ENCODE results near the gene DUSP5.
"Not testable (repeated sequence)": the region's sequence is repeated elsewhere in the genome, so short reads cannot be mapped to it uniquely, and the experiment has no call there.

Gene DUSP5

DNA sequence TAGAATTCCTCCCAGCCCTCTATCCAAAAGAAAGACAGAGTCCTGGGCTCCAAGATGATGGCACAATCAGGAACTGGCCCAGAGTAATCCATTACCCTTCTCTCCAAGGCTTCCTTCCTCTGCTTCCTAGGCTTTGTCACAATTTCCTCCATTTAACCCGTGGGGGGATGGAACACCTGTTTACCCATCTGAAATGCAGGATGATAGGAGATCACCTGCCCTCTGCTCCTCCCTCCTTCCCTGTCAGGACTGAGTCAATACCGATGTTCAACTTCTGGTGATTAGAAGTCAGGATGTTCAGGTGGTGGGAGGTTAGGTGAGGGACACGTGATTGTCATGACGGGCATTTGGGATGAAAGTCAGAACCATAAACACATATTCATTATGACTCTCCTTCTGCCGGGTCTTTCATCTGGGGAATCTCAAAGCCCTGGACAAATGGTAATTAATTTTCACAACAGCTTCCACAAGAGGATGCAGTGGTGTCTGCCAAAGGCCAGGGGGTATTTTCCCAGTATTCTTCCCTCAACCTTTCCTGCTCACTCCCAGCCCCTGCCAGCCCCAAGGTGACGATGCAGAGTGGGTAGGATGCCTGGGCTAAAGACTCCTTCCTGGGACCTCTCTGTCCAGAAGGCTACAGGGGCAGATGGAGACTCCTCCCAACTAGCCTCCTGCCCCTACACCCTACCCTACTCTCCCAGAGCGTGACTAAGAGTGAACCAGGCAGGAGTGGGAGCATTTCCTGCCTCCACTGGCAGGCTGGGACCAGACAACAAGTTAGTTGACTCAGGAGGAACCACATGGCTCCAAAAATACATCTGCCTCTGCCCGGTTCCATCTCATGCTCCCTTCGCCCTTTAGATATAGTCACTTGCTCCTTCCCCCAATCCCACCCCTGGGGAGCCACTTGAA lies 27.9 kb downstream of the DUSP5 start:
- H3K18ac ChIP-seq (ENCODE audit: low read length): no peak overlapping the region
- H3K4me3 ChIP-seq (ENCODE audit: low read length): no peak overlapping the region
- H3K79me1 ChIP-seq (ENCODE audit: low read length): no peaks in the 10 kb centered on the region
- H3K56ac ChIP-seq (ENCODE audit: low read length): no peak overlapping the region
- no peak overlapping the region for H3K4me2 ChIP-seq (ENCODE audit: low read length)
- H3K4ac ChIP-seq (ENCODE audit: low read depth, low read length): no peak overlapping the region
- H3K23ac ChIP-seq (ENCODE audit: low read length): no peak overlapping the region
- no peak overlapping the region for H4K5ac ChIP-seq (ENCODE audit: low read length)
- no CpG with 5 or more reads among the region's 9 CpGs for WGBS (ENCODE audit: extremely low coverage, insufficient coverage, low lambda C conversion rate)
- H4K8ac ChIP-seq (ENCODE audit: low read depth, low read length): no peak overlapping the region
- H3K27me3 ChIP-seq (ENCODE audit: insufficient read depth, low read length, poor library complexity): no peaks in the 10 kb centered on the region
- no peak overlapping the region for H2AK5ac ChIP-seq (ENCODE audit: low read length)
- H3K27ac ChIP-seq (ENCODE audit: low read depth, low read length): no peak overlapping the region
- H3K36me3 ChIP-seq (ENCODE audit: control insufficient read depth, insufficient read depth, low read length): no peaks in the 10 kb centered on the region
- no peaks in the 10 kb centered on the region for H3K79me2 ChIP-seq (ENCODE audit: control insufficient read depth, insufficient read depth, low read length)
- peaks cover 12% of the 10 kb centered on the region for H3K4me1 ChIP-seq (ENCODE audit: control insufficient read depth, low read depth, low read length)
- DNase-seq: no peak
- no peak overlapping the region for H2BK5ac ChIP-seq (ENCODE audit: low read length)
- H2BK15ac ChIP-seq (replicated peaks; ENCODE audit: low read depth): no peak overlapping the region
- H2BK120ac ChIP-seq (ENCODE audit: low read depth, low read length): no peak overlapping the region
- no peak overlapping the region for H3K9ac ChIP-seq (ENCODE audit: low read length)

DNA sequence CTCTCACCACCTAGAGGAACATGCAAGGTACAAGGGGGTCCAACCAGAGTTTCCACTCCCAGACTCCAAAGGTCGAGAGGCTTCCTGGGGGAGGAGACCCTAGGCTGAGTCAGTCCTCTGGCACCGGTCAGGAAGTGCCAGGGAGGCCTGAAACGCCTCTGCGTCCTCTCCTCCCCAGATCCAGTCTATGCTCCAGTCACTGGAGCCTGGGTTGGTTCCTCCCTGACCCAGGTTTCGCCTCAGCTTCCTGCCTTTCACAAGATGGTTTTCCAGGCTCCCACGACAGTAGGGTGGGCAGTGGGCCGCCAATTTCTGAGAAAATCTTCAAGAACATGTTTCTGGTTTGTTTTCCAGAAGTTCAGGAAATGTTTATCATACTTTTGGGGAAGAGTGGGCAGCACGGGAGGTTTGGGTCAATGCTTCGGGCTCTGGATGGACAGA lies 30.0 kb downstream of the DUSP5 start:
- no peak overlapping the region for H2BK5ac ChIP-seq (ENCODE audit: low read length)
- H3K18ac ChIP-seq (ENCODE audit: low read length): peak overlapping the region; percentile 7
- WGBS (ENCODE audit: extremely low coverage, insufficient coverage, low lambda C conversion rate): no CpG with 5 or more reads among the region's 9 CpGs
- no peaks in the 10 kb centered on the region for H3K79me1 ChIP-seq (ENCODE audit: low read length)
- no peak overlapping the region for H2BK15ac ChIP-seq (replicated peaks; ENCODE audit: low read depth)
- H2AK5ac ChIP-seq (ENCODE audit: low read length): no peak overlapping the region
- no peak overlapping the region for H4K5ac ChIP-seq (ENCODE audit: low read length)
- no peaks in the 10 kb centered on the region for H3K36me3 ChIP-seq (ENCODE audit: control insufficient read depth, insufficient read depth, low read length)
- H3K4ac ChIP-seq (ENCODE audit: low read depth, low read length): peak overlapping the region; percentile 85
- H3K23ac ChIP-seq (ENCODE audit: low read length): no peak overlapping the region
- H3K27ac ChIP-seq (ENCODE audit: low read depth, low read length): no peak overlapping the region
- H2BK120ac ChIP-seq (ENCODE audit: low read depth, low read length): peak overlapping the region; percentile 3
- H3K4me1 ChIP-seq (ENCODE audit: control insufficient read depth, low read depth, low read length): peaks cover 14% of the 10 kb centered on the region
- H3K27me3 ChIP-seq (ENCODE audit: insufficient read depth, low read length, poor library complexity): no peaks in the 10 kb centered on the region
- no peak for DNase-seq
- no peak overlapping the region for H3K4me3 ChIP-seq (ENCODE audit: low read length)
- H3K9ac ChIP-seq (ENCODE audit: low read length): no peak overlapping the region
- no peak overlapping the region for H4K8ac ChIP-seq (ENCODE audit: low read depth, low read length)
- no peak overlapping the region for H3K56ac ChIP-seq (ENCODE audit: low read length)
- no peak overlapping the region for H3K4me2 ChIP-seq (ENCODE audit: low read length)
- H3K79me2 ChIP-seq (ENCODE audit: control insufficient read depth, insufficient read depth, low read length): no peaks in the 10 kb centered on the region

DNA sequence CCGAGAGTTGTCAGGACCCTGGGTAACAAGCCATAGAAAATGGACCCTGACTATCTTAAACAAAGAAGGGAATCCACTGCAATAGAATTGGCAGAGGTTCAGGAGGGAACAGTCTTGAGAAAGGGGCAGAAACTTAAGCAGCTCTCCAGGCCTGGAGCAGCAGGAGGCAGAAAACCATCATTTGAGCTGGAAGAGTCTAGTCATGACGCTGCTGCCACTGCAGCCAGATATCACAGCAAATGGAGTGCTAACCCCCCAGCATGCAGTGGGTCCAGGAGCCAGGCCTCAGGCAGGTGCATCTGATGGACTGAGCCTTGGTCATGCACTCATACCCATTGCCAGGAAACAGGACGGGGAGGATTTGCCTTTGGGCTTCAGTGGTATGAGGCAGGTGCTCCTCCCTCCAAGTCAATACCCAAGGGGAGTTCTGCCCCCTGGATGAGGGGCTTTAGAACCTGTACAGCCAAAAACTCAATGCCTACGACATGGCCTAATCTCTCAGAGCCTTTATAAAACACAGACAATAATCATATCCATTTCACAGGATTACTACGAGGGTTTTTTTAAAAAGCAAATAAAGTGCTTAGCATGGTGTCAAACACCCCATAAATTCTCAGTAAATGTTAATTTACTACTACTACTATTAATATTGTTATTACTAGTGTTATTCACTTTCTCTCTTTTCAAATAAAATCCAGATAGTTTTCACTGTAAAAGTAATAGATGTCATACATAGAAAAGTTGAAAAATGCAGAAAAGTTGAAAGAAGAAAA lies 30.7 kb downstream of the DUSP5 start:
- H4K5ac ChIP-seq (ENCODE audit: low read length): no peak overlapping the region
- peak overlapping the region; percentile 22 for H3K56ac ChIP-seq (ENCODE audit: low read length)
- H3K9ac ChIP-seq (ENCODE audit: low read length): no peak overlapping the region
- H3K4me1 ChIP-seq (ENCODE audit: control insufficient read depth, low read depth, low read length): peaks cover 16% of the 10 kb centered on the region
- H3K23ac ChIP-seq (ENCODE audit: low read length): no peak overlapping the region
- WGBS (ENCODE audit: extremely low coverage, insufficient coverage, low lambda C conversion rate): no CpG with 5 or more reads among the region's 5 CpGs
- H2BK15ac ChIP-seq (replicated peaks; ENCODE audit: low read depth): peak overlapping the region; percentile 5
- peak overlapping the region; percentile 33 for H3K18ac ChIP-seq (ENCODE audit: low read length)
- H3K79me1 ChIP-seq (ENCODE audit: low read length): no peaks in the 10 kb centered on the region
- no peaks in the 10 kb centered on the region for H3K36me3 ChIP-seq (ENCODE audit: control insufficient read depth, insufficient read depth, low read length)
- no peak overlapping the region for H2BK5ac ChIP-seq (ENCODE audit: low read length)
- no peak overlapping the region for H4K8ac ChIP-seq (ENCODE audit: low read depth, low read length)
- no peaks in the 10 kb centered on the region for H3K79me2 ChIP-seq (ENCODE audit: control insufficient read depth, insufficient read depth, low read length)
- H3K4me2 ChIP-seq (ENCODE audit: low read length): no peak overlapping the region
- peak overlapping the region; percentile 3 for H2BK120ac ChIP-seq (ENCODE audit: low read depth, low read length)
- H3K27ac ChIP-seq (ENCODE audit: low read depth, low read length): no peak overlapping the region
- H2AK5ac ChIP-seq (ENCODE audit: low read length): peak overlapping the region; percentile 76
- peak overlapping the region; percentile 85 for H3K4ac ChIP-seq (ENCODE audit: low read depth, low read length)
- DNase-seq: no peak
- no peak overlapping the region for H3K4me3 ChIP-seq (ENCODE audit: low read length)
- H3K27me3 ChIP-seq (ENCODE audit: insufficient read depth, low read length, poor library complexity): no peaks in the 10 kb centered on the region

DNA sequence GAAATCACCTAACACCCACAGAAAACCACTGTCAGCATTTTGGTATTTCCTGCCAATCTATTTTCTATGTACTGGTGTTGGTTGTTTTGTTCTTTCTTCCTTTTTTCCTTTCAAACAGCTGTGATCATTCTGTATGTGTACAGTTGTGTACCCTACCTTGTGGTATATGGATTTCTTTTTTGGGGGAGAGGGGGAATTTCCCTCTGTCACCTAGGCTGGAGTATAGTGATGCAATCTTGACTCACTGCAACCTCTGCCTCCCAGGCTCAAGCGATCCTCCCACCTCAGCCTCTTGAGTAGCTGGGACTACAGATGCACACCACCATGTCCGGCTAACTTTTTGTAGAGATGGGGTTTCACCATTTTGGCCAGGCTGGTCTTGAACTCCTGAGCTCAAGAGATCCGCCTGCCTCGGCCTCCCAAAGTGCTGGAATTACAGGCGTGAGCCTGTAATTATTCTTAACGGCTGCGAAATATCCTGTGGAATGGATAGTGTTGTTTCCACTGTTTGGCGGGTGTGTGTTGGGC lies 31.4 kb downstream of the DUSP5 start:
- H2BK5ac ChIP-seq (ENCODE audit: low read length): peak overlapping the region; percentile 90
- not testable (repeated sequence) for H3K4me2 ChIP-seq (ENCODE audit: low read length); DNase-seq; H3K4ac ChIP-seq (ENCODE audit: low read depth, low read length); H3K4me3 ChIP-seq (ENCODE audit: low read length); H3K27me3 ChIP-seq (ENCODE audit: insufficient read depth, low read length, poor library complexity); H2BK120ac ChIP-seq (ENCODE audit: low read depth, low read length); H3K79me1 ChIP-seq (ENCODE audit: low read length); H2AK5ac ChIP-seq (ENCODE audit: low read length); H4K8ac ChIP-seq (ENCODE audit: low read depth, low read length); H4K5ac ChIP-seq (ENCODE audit: low read length); H3K23ac ChIP-seq (ENCODE audit: low read length); H3K36me3 ChIP-seq (ENCODE audit: control insufficient read depth, insufficient read depth, low read length); H2BK15ac ChIP-seq (replicated peaks; ENCODE audit: low read depth); H3K79me2 ChIP-seq (ENCODE audit: control insufficient read depth, insufficient read depth, low read length)
- H3K9ac ChIP-seq (ENCODE audit: low read length): peak overlapping the region; percentile 23
- H3K27ac ChIP-seq (ENCODE audit: low read depth, low read length): peak overlapping the region; percentile 59
- peak overlapping the region; percentile 71 for H3K18ac ChIP-seq (ENCODE audit: low read length)
- H3K56ac ChIP-seq (ENCODE audit: low read length): peak overlapping the region; percentile 65
- peaks cover 16% of the 10 kb centered on the region for H3K4me1 ChIP-seq (ENCODE audit: control insufficient read depth, low read depth, low read length)
- no CpG with 5 or more reads among the region's 8 CpGs for WGBS (ENCODE audit: extremely low coverage, insufficient coverage, low lambda C conversion rate)

DNA sequence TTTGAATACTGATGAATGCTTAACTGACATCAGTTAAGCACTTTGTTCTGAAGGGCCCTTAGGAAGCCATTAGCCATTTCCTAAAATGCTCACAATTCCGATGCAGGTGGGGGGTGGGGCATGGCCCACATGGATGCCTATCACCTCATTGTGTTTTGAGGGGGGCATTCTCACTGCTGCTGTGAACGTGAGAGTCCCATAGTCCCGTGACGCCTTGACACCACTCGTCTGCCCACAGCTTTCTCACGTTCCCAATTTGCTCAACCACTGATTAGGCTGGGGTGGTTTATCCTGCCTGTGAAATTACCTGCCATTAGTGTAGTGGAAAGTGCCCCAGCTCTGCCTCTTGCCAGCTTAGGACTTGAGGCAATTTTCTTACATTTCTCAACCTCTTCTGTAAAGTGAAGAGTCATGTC lies 31.9 kb downstream of the DUSP5 start:
- no peak overlapping the region for H3K4me3 ChIP-seq (ENCODE audit: low read length)

More for the DNA sequence above, 31.9 kb downstream of the DUSP5 start:
- Histone ChIP-seq H3K79me2 (ENCODE audit: control insufficient read depth, insufficient read depth, low read length) (no peaks in the 10 kb centered on the region), H3K27ac (ENCODE audit: low read depth, low read length) (peak overlapping the region; percentile 59), H3K4me2 (ENCODE audit: low read length) (no peak overlapping the region), H3K9ac (ENCODE audit: low read length) (peak overlapping the region; percentile 10), H2AK5ac (ENCODE audit: low read length) (no peak overlapping the region), H3K4ac (ENCODE audit: low read depth, low read length) (peak overlapping the region; percentile 46), H4K5ac (ENCODE audit: low read length) (no peak overlapping the region), H3K4me1 (ENCODE audit: control insufficient read depth, low read depth, low read length) (peaks cover 16% of the 10 kb centered on the region), H2BK120ac (ENCODE audit: low read depth, low read length) (peak overlapping the region; percentile 73), H3K56ac (ENCODE audit: low read length) (peak overlapping the region; percentile 46), H3K27me3 (ENCODE audit: insufficient read depth, low read length, poor library complexity) (no peaks in the 10 kb centered on the region), H3K79me1 (ENCODE audit: low read length) (no peaks in the 10 kb centered on the region), H3K36me3 (ENCODE audit: control insufficient read depth, insufficient read depth, low read length) (no peaks in the 10 kb centered on the region), H4K8ac (ENCODE audit: low read depth, low read length) (no peak overlapping the region), H3K23ac (ENCODE audit: low read length) (no peak overlapping the region), H2BK5ac (ENCODE audit: low read length) (peak overlapping the region; percentile 87), H3K18ac (ENCODE audit: low read length) (peak overlapping the region; percentile 71), H2BK15ac (replicated peaks; ENCODE audit: low read depth) (peak overlapping the region; percentile 75)
- WGBS (ENCODE audit: extremely low coverage, insufficient coverage, low lambda C conversion rate): no CpG with 5 or more reads among the region's 6 CpGs
- peak; percentile 90 for DNase-seq
